K562 (cell line): ENCODE results near the gene ELP5. TPM values are rescaled to one million over a fixed set of nuclear protein-coding genes. Genes with fewer than 3 reads are reported as not detected.
A peak's percentile ranks its signal among the peaks of the same experiment; 100 is the strongest.

ENCODE experiments used
- ATAC-seq: fragments of 200-7000 bp; cut with Tn5 transposase; 3 replicates; pipeline ENCODE4 v1.9.1; 2020; ENCODE audit warnings: moderate library complexity
- BruUV-seq: library from RNA; stranded (reverse); fragments of 400-500 nt; replicated peaks from 2 replicates; lab custom pipeline; 2021; lab: Mats Ljungman, UMichigan
- CTCF ChIA-PET: fragments of 300-600 bp; formaldehyde crosslinking; extraction: SDS; loops from one replicate; lab custom pipeline; 2021; ENCODE audit warnings: low intra/inter-chr PET ratio; lab: Yijun Ruan, JAX
- POLR2A ChIA-PET: fragments of 300-600, 350-650 bp; sonication (Branson Sonifier 250); formaldehyde crosslinking; extraction: SDS; loops from one replicate; lab custom pipeline; 2021; ENCODE audit warnings: antibody characterized with exemption, inconsistent platforms; lab: Yijun Ruan, JAX
- DNase-seq, 4 experiments: peaks; one replicate each; pipeline versions ENCODE4 v3.0.0 to v3.0.0-alpha.2; 2011 to 2018; ENCODE audit warnings: low spot score in 3 of 4, mixed read lengths in 3 of 4; ENCODE audit errors: extremely low read depth in 1 of 4
- FAIRE-seq: peaks from 2 replicates; lab custom pipeline; 2011; peaks lifted over from hg19 to GRCh38; lab: Jason Lieb, UNC
- H2AFZ ChIP-seq: 2 replicates; pipeline ENCODE4 v1.6.0; 2011; ENCODE audit warnings: low read depth, low read length, control low read depth, inconsistent platforms
- H3K27ac ChIP-seq: fragments of 200-600 bp; 3 replicates; pipeline ENCODE4 v1.8.0; 2011; ENCODE audit warnings: low read depth, mild to moderate bottlenecking, control low read depth, inconsistent platforms, low read length, moderate library complexity, mixed read lengths; ENCODE audit errors: extremely low read depth
- H3K27me3 ChIP-seq, 2 experiments: fragments of 300-600 bp in 1 of 2; 2 replicates in 1 of 2; 3 replicates in 1 of 2; pipeline versions ENCODE4 v1.6.0 to v1.8.0; 2011; ENCODE audit warnings: inconsistent platforms in 2 of 2, low read length in 2 of 2, mild to moderate bottlenecking in 1 of 2, mixed read lengths in 1 of 2, moderate library complexity in 1 of 2; ENCODE audit not compliant: control insufficient read depth in 2 of 2, insufficient read depth in 2 of 2
- H3K36me3 ChIP-seq: fragments of 300-600 bp; 3 replicates; pipeline ENCODE4 v1.8.0; 2011; ENCODE audit warnings: mild to moderate bottlenecking, low read length, inconsistent platforms; ENCODE audit not compliant: control insufficient read depth, insufficient read depth
- H3K4me1 ChIP-seq, 2 experiments: fragments of 200-600 bp in 1 of 2; replicated peaks in 1 of 2; 2 replicates in 1 of 2; 3 replicates in 1 of 2; pipeline versions ENCODE4 v1.5.1 to v1.8.0; 2011; ENCODE audit warnings: inconsistent platforms in 2 of 2, low read length in 2 of 2, mild to moderate bottlenecking in 1 of 2, mixed read lengths in 1 of 2, moderate library complexity in 1 of 2; ENCODE audit not compliant: control insufficient read depth in 2 of 2, insufficient read depth in 2 of 2
- H3K4me2 ChIP-seq: 2 replicates; pipeline ENCODE4 v1.6.1; 2011; ENCODE audit warnings: low read length, control low read depth, inconsistent platforms, mixed read lengths; ENCODE audit not compliant: insufficient read depth
- H3K4me3 ChIP-seq: fragments of 200-600 bp; sonication (generic), shearing (Covaris generic); 2 replicates; pipeline ENCODE4 v1.5.1; 2016; ENCODE audit warnings: control low read depth, inconsistent platforms
- H3K79me2 ChIP-seq: fragments of 200-600 bp; 3 replicates; pipeline ENCODE4 v1.8.0; 2011; ENCODE audit warnings: low read length, inconsistent platforms; ENCODE audit not compliant: control insufficient read depth, insufficient read depth
- H3K9ac ChIP-seq, 2 experiments: 2 replicates each; pipeline versions ENCODE4 v1.6.0 to v1.6.1; 2011; ENCODE audit warnings: low read depth in 2 of 2, low read length in 2 of 2, control low read depth in 1 of 2, inconsistent platforms in 1 of 2, mild to moderate bottlenecking in 1 of 2, mixed read lengths in 1 of 2; ENCODE audit not compliant: insufficient read depth in 1 of 2
- H3K9me1 ChIP-seq: one replicate; pipeline ENCODE4 v1.6.0; 2011; ENCODE audit warnings: inconsistent platforms, mild to moderate bottlenecking, low read length, moderate library complexity; ENCODE audit not compliant: control insufficient read depth, insufficient read depth
- H3K9me3 ChIP-seq: replicated peaks from 2 replicates; pipeline ENCODE4 v1.5.1; 2011; ENCODE audit warnings: low read depth, low read length, inconsistent platforms; ENCODE audit not compliant: control insufficient read depth, insufficient read depth
- H4K20me1 ChIP-seq: replicated peaks from 2 replicates; pipeline ENCODE4 v1.6.1; 2011; ENCODE audit warnings: low read length, inconsistent platforms, mixed read lengths; ENCODE audit not compliant: control insufficient read depth, insufficient read depth
- BCLAF1 ChIP-seq, 2 experiments: fragments of 450-650 bp in 1 of 2; IDR thresholded peaks; 2 replicates each; pipeline ENCODE4 v1.6.1; 2011 to 2017; ENCODE audit warnings: low read depth in 2 of 2, antibody characterized with exemption in 1 of 2, borderline replicate concordance in 1 of 2, low read length in 1 of 2, mild to moderate bottlenecking in 1 of 2, mixed read lengths in 1 of 2; ENCODE audit not compliant: control insufficient read depth in 1 of 2
- HINFP ChIP-seq: fragments of 450-650 bp; conservative IDR thresholded peaks from 2 replicates; pipeline ENCODE4 v1.6.1; 2016; ENCODE audit warnings: missing genetic modification characterization, low read depth, mild to moderate bottlenecking, control low read depth, missing compliant biosample characterization
- MAX ChIP-seq: sonication (generic); formaldehyde crosslinking; IDR thresholded peaks from 2 replicates; pipeline ENCODE4 v1.9.0; 2022; ENCODE audit warnings: mild to moderate bottlenecking, missing genetic modification reagents
- MCM2 ChIP-seq: fragments of 450-650 bp; IDR thresholded peaks from 2 replicates; pipeline ENCODE4 v1.6.1; 2017; ENCODE audit warnings: low read depth, mild to moderate bottlenecking
- NKRF ChIP-seq: fragments of 450-650 bp; IDR thresholded peaks from 2 replicates; pipeline ENCODE4 v1.6.1; 2016; ENCODE audit warnings: borderline replicate concordance
- RBM25 ChIP-seq: fragments of 200-400 bp; formaldehyde crosslinking; IDR thresholded peaks from 2 replicates; pipeline ENCODE4 v1.6.1; 2018; ENCODE audit warnings: low read length, low read depth, moderate library complexity; ENCODE audit not compliant: severe bottlenecking
- SIN3B ChIP-seq: fragments of 450-650 bp; IDR thresholded peaks from 2 replicates; pipeline ENCODE4 v1.6.1; 2017; ENCODE audit warnings: low read depth, mild to moderate bottlenecking, moderate library complexity
- SMAD2 ChIP-seq: fragments of 150-350 bp; IDR thresholded peaks from 2 replicates; pipeline ENCODE4 v1.6.1; 2014; ENCODE audit warnings: low read depth, mild to moderate bottlenecking, low read length
- TAL1 ChIP-seq: fragments of 450-650 bp; IDR thresholded peaks from 2 replicates; pipeline ENCODE4 v1.6.1; 2016; ENCODE audit warnings: mild to moderate bottlenecking
- ZNF253 ChIP-seq: fragments of 250-450 bp; sonication (Bioruptor Pico); conservative IDR thresholded peaks from 2 replicates; pipeline ENCODE4 v1.6.1; 2021; ENCODE audit warnings: mild to moderate bottlenecking
- ZNF561 ChIP-seq: fragments of 450-650 bp; formaldehyde crosslinking; conservative IDR thresholded peaks from 2 replicates; pipeline ENCODE4 v1.4.0; 2020; ENCODE audit warnings: mild to moderate bottlenecking, moderate library complexity
- ZNF584 ChIP-seq: fragments of 200-800 bp; sonication (Bioruptor generic); IDR thresholded peaks from 2 replicates; pipeline ENCODE4 v1.6.1; 2016; ENCODE audit warnings: low read depth, mild to moderate bottlenecking, missing genetic modification characterization, missing compliant biosample characterization
- ZNF766 ChIP-seq: fragments of 200-800 bp; sonication (Bioruptor generic); conservative IDR thresholded peaks from 2 replicates; pipeline ENCODE4 v1.6.1; 2016; ENCODE audit warnings: missing genetic modification characterization, missing compliant biosample characterization
- WGBS: fragments of 100-300 bp; shearing (Covaris generic); methylation state at CpG from one replicate; pipeline ENCODE4 v1.1.6; 2016; ENCODE audit warnings: low coverage, mixed read lengths; ENCODE audit not compliant: insufficient coverage; ENCODE audit errors: missing lambda C conversion rate; 5-methylcytosine and 5-hydroxymethylcytosine counted together
- in situ Hi-C: fragments of 300-500 bp; cut with MboI; formaldehyde crosslinking; loops from 4 replicates; pipeline ENCODE4 v1.15.0; 2018; ENCODE audit warnings: inconsistent platforms, mixed read lengths
- intact Hi-C: fragments of 100-400 bp; cut with micrococcal nuclease; formaldehyde crosslinking; loops from 2 replicates; pipeline ENCODE4 v1.14.2; 2022
- polyA plus RNA-seq, 8 experiments: library from polyadenylated mRNA; depleted of rRNA in 4 of 8; stranded (reverse) in 5 of 8; unstranded in 3 of 8; fragments of >200 nt; fragmentation: Nextera tagmentation in 2 of 8; fragmentation: Illumina TruSeq in 1 of 8; extraction: Ambion mirVana in 2 of 8; extraction: Trizol in 1 of 8; gene quantifications; 2 replicates each; pipeline versions ENCODE4 v1.2.1 to v1.2.3, GENCODE V29; 2011 to 2014; ENCODE audit warnings: inconsistent platforms in 1 of 8, missing spikeins in 1 of 8
- total RNA-seq, 7 experiments: library from RNA; depleted of rRNA in 6 of 7; stranded (reverse); fragments of >200 nt in 6 of 7; fragmentation: Illumina TruSeq in 2 of 7; extraction: Trizol in 2 of 7; gene quantifications; 2 replicates each; pipeline versions ENCODE4 v1.2.1 to v1.2.3, GENCODE V29; 2011 to 2021; ENCODE audit warnings: low replicate concordance in 1 of 7

ELP5 gene
- total and polyA plus RNA-seq, 9 of the 15 experiments (the other 6 are each of a cell fraction or from before 2014, with no cell fraction given) = 25.7 to 77.9 (median 52.9) TPM

- Histone ChIP-seq H3K27me3 (no peaks in the 10 kb centered on the region), H2AFZ (peak overlapping the region; percentile 61)
- WGBS = 0% methylated on average over 14 of the region's 43 CpGs
- TF ChIP-seq ZNF253 = no peak
- TF ChIP-seq HINFP (tag) = no peak
- no peak for TF ChIP-seq SMAD2
- TF ChIP-seq NKRF = no peak
- TF ChIP-seq MCM2 = no peak
- no peak for TF ChIP-seq MAX (CRISPR knock-in tag)
- no peak for TF ChIP-seq ZNF766 (CRISPR knock-in tag)
- no peak for TF ChIP-seq BCLAF1 (IDR thresholded peaks at IDR 0.05; ENCODE audit: borderline replicate concordance in 1 of 2, control insufficient read depth in 1 of 2, low read depth in 2 of 2, low read length in 1 of 2)
- TF ChIP-seq ZNF561 (CRISPR knock-in tag) = no peak
- no peak for TF ChIP-seq TAL1
- TF ChIP-seq RBM25 = no peak
- peak; percentile 18; the same call in 1 of the 2 replicates for TF ChIP-seq SIN3B
- no peak for TF ChIP-seq ZNF584 (CRISPR knock-in tag)
These were observed 30.1 kb downstream of the ELP5 start for GRCh38 chr17:7281953-7282751.

More at GRCh38 chr17:7281953-7282751, 30.1 kb downstream of the ELP5 start:
- Histone ChIP-seq H3K4me3 (peak overlapping the region; percentile 65), H3K36me3 (0 out of 3 replicates have a peak, but pooled peaks cover 3% of the 10 kb centered on the region), H3K9ac (peak overlapping the region; percentile 65 to 91), H4K20me1 (no peaks in the 10 kb centered on the region; the same call in 1 of the 2 replicates), H3K4me2 (peak overlapping the region; percentile 73), H3K79me2 (no peaks in the 10 kb centered on the region; the same call in 2 of the 3 replicates), H3K4me1 (peaks cover 15 to 44% of the 10 kb centered on the region in 2 experiments; a peak in 4 of 5 replicates), H3K9me3 (no peaks in the 10 kb centered on the region), H3K27ac (peak overlapping the region; percentile 39), H3K9me1 (no peaks in the 10 kb centered on the region)
- TSS peak; percentile 68 for BruUV-seq
- ATAC-seq (peak; percentile 2), DNase-seq (peak in 3 of 4 experiments; percentile 28 to 44 (median 35)), FAIRE-seq (no peak)
- in situ Hi-C loops (loop anchor here (5.0 kb wide), 1 partner anchor 60 kb away; no protein-coding TSS in a partner anchor), intact Hi-C loops (loop anchor here (2.0 to 5.0 kb wide), 2 partner anchors 45 to 63 kb away; partner anchors contain the start of gene PHF23)
- POLR2A ChIA-PET = interaction anchor here (0.6 to 1.8 kb wide), 9 partner anchors 12 to 874 kb away, joined by 3 to 6 read pairs (median 4); no protein-coding TSS in a partner anchor
- CTCF ChIA-PET = interaction anchor here (2.1 to 2.3 kb wide), 2 partner anchors 14 to 63 kb away, joined by 19 to 32 read pairs; no protein-coding TSS in a partner anchor
